ENCODE results near the gene ATAD1. TPM values are rescaled to one million over a fixed set of nuclear protein-coding genes. Genes with fewer than 3 reads are reported as not detected.

Gene ATAD1
- total and polyA plus RNA-seq, 2 of the 8 experiments (the other 6 are each of a cell fraction or from before 2014, with no cell fraction given), result 8.9 to 35.3 TPM

GRCh38 chr10:87849001-87849400 is 31.0 kb upstream of the ATAD1 start:
- Histone ChIP-seq H2BK15ac (ENCODE audit: low read length) (no peak overlapping the region), H2BK12ac (ENCODE audit: low read depth, low read length) (no peak overlapping the region), H2BK20ac (ENCODE audit: low read length) (no peak overlapping the region), H3K79me2 (ENCODE audit: control insufficient read depth in 1 of 2, insufficient read depth in 2 of 2, low read length in 2 of 2) (no peaks in the 10 kb centered on the region), H4K5ac (ENCODE audit: insufficient read length, low read depth, low read length) (no peak overlapping the region), H3K4me1 (replicated peaks in 1 of 4; ENCODE audit: control insufficient read depth in 3 of 4, insufficient read depth in 4 of 4, low read length in 3 of 4) (no peaks in the 10 kb centered on the region), H4K8ac (ENCODE audit: extremely low read depth, insufficient read depth, low read length) (no peak overlapping the region), H2BK5ac (ENCODE audit: low read depth, low read length) (no peak overlapping the region), H3K56ac (replicated peaks; ENCODE audit: insufficient read length, low read depth, low read length) (no peak overlapping the region), H3K9me3 (ENCODE audit: insufficient read depth in 2 of 2, low read depth in 1 of 2, low read length in 1 of 2) (no peaks in the 10 kb centered on the region), H2BK120ac (replicated peaks; ENCODE audit: low read depth, low read length) (no peak overlapping the region), H3K18ac (ENCODE audit: extremely low read depth, low read length) (no peak overlapping the region), H3K4me2 (ENCODE audit: insufficient read depth in 1 of 2, low read depth in 2 of 2, low read length in 2 of 2) (no peak overlapping the region), H3K23me2 (ENCODE audit: low read depth, low read length) (no peaks in the 10 kb centered on the region), H2AK5ac (ENCODE audit: low read depth, low read length) (no peak overlapping the region), H2AFZ (ENCODE audit: low read length) (no peak overlapping the region), H3K23ac (ENCODE audit: insufficient read length) (no peak overlapping the region), H4K20me1 (replicated peaks in 1 of 2; ENCODE audit: control insufficient read depth in 1 of 2, insufficient read depth in 2 of 2, low read length in 2 of 2) (no peaks in the 10 kb centered on the region), H3K14ac (ENCODE audit: insufficient read length) (no peak overlapping the region), H4K91ac (replicated peaks; ENCODE audit: insufficient read length, low read length) (no peak overlapping the region), H3K4ac (replicated peaks; ENCODE audit: insufficient read length, low read depth, low read length) (no peak overlapping the region), H3K79me1 (ENCODE audit: low read depth, low read length) (no peaks in the 10 kb centered on the region), H3K9ac (replicated peaks in 1 of 4; ENCODE audit: extremely low read depth in 1 of 4, low read depth in 3 of 4, low read length in 3 of 4) (no peak overlapping the region), H3K36me3 (ENCODE audit: control insufficient read depth in 2 of 4, insufficient read depth in 4 of 4, low read length in 3 of 4) (no peaks in the 10 kb centered on the region), H3K4me3 (ENCODE audit: extremely low read depth in 1 of 4, insufficient read depth in 2 of 4, low read depth in 3 of 4, low read length in 4 of 4) (no peak overlapping the region), H3K27me3 (replicated peaks in 1 of 4; ENCODE audit: control insufficient read depth in 3 of 4, extremely low read depth in 1 of 4, insufficient read depth in 3 of 4, low read length in 3 of 4) (no peaks in the 10 kb centered on the region), H3K27ac (ENCODE audit: low read depth, low read length) (no peak overlapping the region)
- DNase-seq (ENCODE audit: low read depth in 1 of 2, low spot score in 2 of 2), result no peak
- FAIRE-seq, result no peak
- POLR2A ChIA-PET (ENCODE audit: partially characterized antibody), result interaction anchor here (2.4 kb wide), 1 partner anchor 16 kb away, joined by 7 read pairs; no protein-coding TSS in a partner anchor
- CTCF ChIA-PET (ENCODE audit: partially characterized antibody), result interaction anchor here (1.0 to 3.1 kb wide), 2 partner anchors 10 to 268 kb away, joined by 3 to 15 read pairs; no protein-coding TSS in a partner anchor
- TF ChIP-seq RFX5 (IDR thresholded peaks at IDR 0.05; ENCODE audit: borderline replicate concordance, low read depth, low read length), result no peak
- no peak for TF ChIP-seq MAFK (IDR thresholded peaks at IDR 0.05; ENCODE audit: low read depth, low read length)
- TF ChIP-seq EP300 (IDR thresholded peaks at IDR 0.05; ENCODE audit: borderline replicate concordance in 1 of 2, low read depth in 2 of 2, low read length in 2 of 2), result no peak
- TF ChIP-seq RNF2 (IDR thresholded peaks at IDR 0.05; ENCODE audit: borderline replicate concordance, low read depth, low read length, missing control alignments, poor library complexity, severe bottlenecking), result no peak
- TF ChIP-seq RAD21 (IDR thresholded peaks at IDR 0.05 in 1 of 2, conservative IDR thresholded peaks at IDR 0.05 in 1 of 2; ENCODE audit: low read depth in 2 of 2, low read length in 2 of 2), result no peak
- no peak for TF ChIP-seq CTCF (IDR thresholded peaks at IDR 0.05; ENCODE audit: control extremely low read depth in 1 of 3, insufficient read depth in 1 of 3, low read depth in 1 of 3, low read length in 3 of 3)
- no peak for TF ChIP-seq EGR1 (IDR thresholded peaks at IDR 0.05; ENCODE audit: borderline replicate concordance, low read depth, low read length)
- TF ChIP-seq JUN (IDR thresholded peaks at IDR 0.05; ENCODE audit: low read depth, low read length), result no peak

Data from H1 (cell line).